Thoracic aorta (tissue), 2 donors: ENCODE results near the gene ALKBH5. TPM values are rescaled to one million over a fixed set of nuclear protein-coding genes. Genes with fewer than 3 reads are reported as not detected.

Experiments
- ATAC-seq: fragments of 150-250 bp; one replicate; pipeline ENCODE4 v1.8.0; 2017; ENCODE audit warnings: low read depth; ENCODE audit not compliant: insufficient number of reproducible peaks, low FRiP score
- DNase-seq: peaks from one replicate; pipeline ENCODE4 v3.0.0-alpha.2; 2020; ENCODE audit warnings: low spot score
- H3K27ac ChIP-seq, 2 donors: fragments of 200-600 bp; sonication (generic); 1 replicate in 1 of 2; 2 replicates in 1 of 2; pipeline ENCODE4 v1.5.1; 2016; ENCODE audit warnings: mild to moderate bottlenecking in 2 of 2, moderate library complexity in 2 of 2
- H3K27me3 ChIP-seq: fragments of 200-600 bp; sonication (generic); replicated peaks from 2 replicates; pipeline ENCODE4 v1.6.0; 2016; ENCODE audit warnings: mild to moderate bottlenecking; ENCODE audit not compliant: insufficient read depth
- H3K36me3 ChIP-seq: fragments of 200-600 bp; sonication (generic); one replicate; pipeline ENCODE4 v1.5.1; 2016
- H3K4me1 ChIP-seq, 2 donors: fragments of 200-600 bp; sonication (generic); 1 replicate in 1 of 2; 2 replicates in 1 of 2; pipeline versions ENCODE4 v1.5.1 to v1.6.0; 2016; ENCODE audit warnings: low read depth in 2 of 2, mild to moderate bottlenecking in 1 of 2; ENCODE audit not compliant: control insufficient read depth in 1 of 2
- H3K4me3 ChIP-seq: fragments of 200-600 bp; sonication (generic); 2 replicates; pipeline ENCODE4 v1.5.1; 2016; ENCODE audit warnings: mild to moderate bottlenecking
- H3K9me3 ChIP-seq: fragments of 200-600 bp; sonication (generic); 2 replicates; pipeline ENCODE4 v1.5.1; 2016
- total RNA-seq, 2 donors: library from RNA; depleted of rRNA; stranded (reverse); fragments of >200 nt; gene quantifications; one replicate each; pipeline versions ENCODE4 v1.1.0 to v1.2.3, GENCODE V29; 2016
- TF ChIP-seq, protein P1 (sequence below): fragments of 200-600 bp; sonication (generic); IDR thresholded peaks from one replicate; pipeline ENCODE4 v1.5.1; 2019; ENCODE audit warnings: antibody characterized with exemption

Gene ALKBH5
- total RNA-seq, 2 donors from 2014 or later = 89.6 to 105 TPM

DNA sequence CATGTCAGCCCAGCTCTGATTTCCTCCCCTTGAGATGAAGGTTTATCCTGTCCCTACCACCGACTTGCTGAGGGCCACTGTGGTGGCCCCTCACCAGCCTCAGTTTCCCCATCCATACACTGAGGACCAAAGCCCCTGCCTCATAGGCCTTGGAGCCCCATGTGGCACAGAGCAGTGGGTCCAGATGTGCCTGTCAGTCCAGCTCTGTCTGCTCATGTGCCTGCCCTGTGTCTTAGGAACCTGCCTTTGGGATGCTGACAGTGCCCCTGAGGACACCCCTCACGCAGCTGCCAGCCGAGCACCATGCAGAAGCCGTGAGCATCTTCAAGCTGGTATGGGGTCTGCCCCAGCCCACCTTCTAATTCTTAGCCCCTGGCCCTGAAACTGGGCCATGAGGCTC lies 39.4 kb upstream of the ALKBH5 start:
- Histone ChIP-seq H3K27me3 (no peaks in the 10 kb centered on the region), H3K4me1 (peaks cover 0 to 5% of the 10 kb centered on the region in 2 donors), H3K36me3 (no peaks in the 10 kb centered on the region), H3K9me3 (no peaks in the 10 kb centered on the region), H3K27ac (no peak overlapping the region), H3K4me3 (no peak overlapping the region)
- ATAC-seq (no peak), DNase-seq (no peak)
- TF ChIP-seq, protein P1, sequence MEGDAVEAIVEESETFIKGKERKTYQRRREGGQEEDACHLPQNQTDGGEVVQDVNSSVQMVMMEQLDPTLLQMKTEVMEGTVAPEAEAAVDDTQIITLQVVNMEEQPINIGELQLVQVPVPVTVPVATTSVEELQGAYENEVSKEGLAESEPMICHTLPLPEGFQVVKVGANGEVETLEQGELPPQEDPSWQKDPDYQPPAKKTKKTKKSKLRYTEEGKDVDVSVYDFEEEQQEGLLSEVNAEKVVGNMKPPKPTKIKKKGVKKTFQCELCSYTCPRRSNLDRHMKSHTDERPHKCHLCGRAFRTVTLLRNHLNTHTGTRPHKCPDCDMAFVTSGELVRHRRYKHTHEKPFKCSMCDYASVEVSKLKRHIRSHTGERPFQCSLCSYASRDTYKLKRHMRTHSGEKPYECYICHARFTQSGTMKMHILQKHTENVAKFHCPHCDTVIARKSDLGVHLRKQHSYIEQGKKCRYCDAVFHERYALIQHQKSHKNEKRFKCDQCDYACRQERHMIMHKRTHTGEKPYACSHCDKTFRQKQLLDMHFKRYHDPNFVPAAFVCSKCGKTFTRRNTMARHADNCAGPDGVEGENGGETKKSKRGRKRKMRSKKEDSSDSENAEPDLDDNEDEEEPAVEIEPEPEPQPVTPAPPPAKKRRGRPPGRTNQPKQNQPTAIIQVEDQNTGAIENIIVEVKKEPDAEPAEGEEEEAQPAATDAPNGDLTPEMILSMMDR = no peak

DNA sequence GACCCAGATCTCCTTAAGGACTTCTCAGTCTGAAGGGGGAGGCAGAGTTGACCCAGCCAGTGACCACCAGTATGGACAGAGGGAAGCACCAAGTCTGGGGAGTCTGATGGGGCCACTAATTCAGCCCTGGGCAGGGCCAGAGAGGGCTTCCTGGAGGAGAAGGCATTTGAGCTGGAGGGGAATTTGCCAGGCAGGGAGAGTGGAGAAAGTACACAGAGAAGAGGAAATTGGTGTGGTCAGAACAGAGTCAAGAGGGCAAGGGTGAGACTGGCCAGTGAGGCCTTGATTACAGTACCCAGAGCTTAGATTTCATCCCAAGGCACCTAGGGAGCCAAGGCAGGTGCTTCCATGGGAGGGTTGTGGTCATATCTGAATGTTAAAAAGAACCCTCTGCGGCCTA lies 38.8 kb upstream of the ALKBH5 start:
- TF ChIP-seq, protein P1 = no peak
- Histone ChIP-seq H3K27ac (no peak overlapping the region), H3K4me3 (no peak overlapping the region), H3K9me3 (no peaks in the 10 kb centered on the region), H3K36me3 (no peaks in the 10 kb centered on the region), H3K4me1 (peaks cover 0 to 5% of the 10 kb centered on the region in 2 donors), H3K27me3 (no peaks in the 10 kb centered on the region)
- DNase-seq (no peak), ATAC-seq (no peak)

DNA sequence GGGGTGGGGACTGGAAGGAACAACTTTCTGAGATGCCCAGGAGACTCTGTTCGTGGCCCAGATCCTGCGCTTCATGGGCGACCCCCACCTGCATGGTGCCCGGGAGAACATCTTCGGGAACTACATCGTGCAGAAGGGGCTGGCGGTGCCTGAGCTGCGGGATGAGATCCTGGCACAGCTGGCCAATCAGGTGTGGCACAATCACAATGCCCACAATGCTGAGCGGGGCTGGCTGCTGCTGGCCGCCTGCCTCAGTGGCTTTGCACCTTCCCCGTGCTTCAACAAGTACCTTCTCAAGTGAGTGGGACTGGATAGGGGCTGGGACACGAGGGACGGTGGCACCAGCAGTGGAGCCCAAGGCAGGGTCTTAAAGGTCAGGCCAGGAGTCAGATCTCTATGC lies 37.8 kb upstream of the ALKBH5 start:
- Histone ChIP-seq H3K27ac (no peak overlapping the region), H3K9me3 (no peaks in the 10 kb centered on the region), H3K36me3 (no peaks in the 10 kb centered on the region), H3K4me1 (peaks cover 0 to 5% of the 10 kb centered on the region in 2 donors), H3K27me3 (no peaks in the 10 kb centered on the region), H3K4me3 (no peak overlapping the region)
- ATAC-seq (no peak), DNase-seq (no peak)
- TF ChIP-seq, protein P1 = no peak

- Histone ChIP-seq H3K27me3 (no peaks in the 10 kb centered on the region), H3K9me3 (no peaks in the 10 kb centered on the region), H3K27ac (no peak overlapping the region), H3K4me3 (no peak overlapping the region), H3K36me3 (no peaks in the 10 kb centered on the region), H3K4me1 (peaks cover 0 to 1% of the 10 kb centered on the region in 2 donors)
- TF ChIP-seq, protein P1 = no peak
- ATAC-seq (no peak), DNase-seq (no peak)
These were observed 37.4 kb upstream of the ALKBH5 start for GRCh38 chr17:18146259-18146658.

- Histone ChIP-seq H3K4me1 (no peaks in the 10 kb centered on the region), H3K9me3 (no peaks in the 10 kb centered on the region), H3K36me3 (no peaks in the 10 kb centered on the region), H3K4me3 (no peak overlapping the region), H3K27ac (no peak overlapping the region), H3K27me3 (no peaks in the 10 kb centered on the region)
- TF ChIP-seq, protein P1 = no peak
- DNase-seq (no peak), ATAC-seq (no peak)
These were observed 36.6 kb upstream of the ALKBH5 start for GRCh38 chr17:18146980-18147379.
